Caco-2 (cell line): ENCODE measurements around the gene MGAT3. TPM values are rescaled to one million over a fixed set of nuclear protein-coding genes. Genes with fewer than 3 reads are reported as not detected.

Experiments
- BruUV-seq: library from RNA; stranded (reverse); fragments of 400-500 nt; replicated peaks from 2 replicates; lab custom pipeline; 2021; lab: Mats Ljungman, UMichigan
- CTCF ChIA-PET: fragments of 300-600 bp; sonication (Branson Sonifier 250); formaldehyde crosslinking; loops from one replicate; lab custom pipeline; 2022; ENCODE audit warnings: antibody characterized with exemption; lab: Charles Lee
- POLR2A ChIA-PET: fragments of 300-600 bp; sonication (Branson Sonifier 250); formaldehyde crosslinking; loops from one replicate; lab custom pipeline; 2022; ENCODE audit warnings: antibody characterized with exemption; lab: Charles Lee
- DNase-seq, 2 experiments: peaks; one replicate each; pipeline versions ENCODE4 v3.0.0 to v3.0.0-alpha.2; 2020 to 2022
- H3K27me3 ChIP-seq: replicated peaks from 2 replicates; pipeline ENCODE4 v1.6.0; 2011; ENCODE audit warnings: low read length; ENCODE audit not compliant: control insufficient read depth, insufficient read depth
- H3K36me3 ChIP-seq: 2 replicates; pipeline ENCODE4 v1.5.1; 2011; ENCODE audit warnings: low read length; ENCODE audit not compliant: control insufficient read depth, insufficient read depth
- H3K4me1 ChIP-seq: fragments of 250-450 bp; sonication (Bioruptor Pico); 2 replicates; pipeline ENCODE4 v1.5.1; 2020; ENCODE audit warnings: mild to moderate bottlenecking
- H3K4me3 ChIP-seq: 2 replicates; pipeline ENCODE4 v1.5.1; 2011; ENCODE audit warnings: low read depth, mild to moderate bottlenecking, control low read depth, low read length
- H3K9me3 ChIP-seq: fragments of 250-450 bp; sonication (Bioruptor Pico); 2 replicates; pipeline ENCODE4 v1.5.1; 2020; ENCODE audit warnings: mild to moderate bottlenecking, moderate library complexity
- H3K27ac Mint-ChIP-seq: one replicate; pipeline ENCODE4 v1.8.0; 2022; ENCODE audit warnings: mixed read lengths; ENCODE audit not compliant: unreplicated experiment
- H3K27me3 Mint-ChIP-seq: one replicate; pipeline ENCODE4 v1.8.0; 2022; ENCODE audit warnings: mixed read lengths; ENCODE audit not compliant: insufficient read depth, unreplicated experiment
- H3K36me3 Mint-ChIP-seq: one replicate; pipeline ENCODE4 v1.8.0; 2022; ENCODE audit warnings: mild to moderate bottlenecking, mixed read lengths; ENCODE audit not compliant: insufficient read depth, unreplicated experiment
- H3K4me1 Mint-ChIP-seq: one replicate; pipeline ENCODE4 v1.8.0; 2022; ENCODE audit warnings: low read depth, mixed read lengths; ENCODE audit not compliant: unreplicated experiment
- H3K4me3 Mint-ChIP-seq: one replicate; pipeline ENCODE4 v1.8.0; 2022; ENCODE audit warnings: mild to moderate bottlenecking, moderate library complexity, mixed read lengths; ENCODE audit not compliant: unreplicated experiment
- H3K9me3 Mint-ChIP-seq: one replicate; pipeline ENCODE4 v1.8.0; 2022; ENCODE audit warnings: mixed read lengths; ENCODE audit not compliant: unreplicated experiment
- CTCF ChIP-seq, 2 experiments: fragments of 200-600 bp in 1 of 2; IDR thresholded peaks; 1 replicate in 1 of 2; 2 replicates in 1 of 2; pipeline versions ENCODE4 v1.5.1 to v1.8.0; 2011 to 2022; ENCODE audit warnings: antibody characterized with exemption in 1 of 2, control low read depth in 1 of 2, inconsistent platforms in 1 of 2, low read depth in 1 of 2, low read length in 1 of 2, mild to moderate bottlenecking in 1 of 2, moderate library complexity in 1 of 2; ENCODE audit not compliant: insufficient read depth in 1 of 2, severe bottlenecking in 1 of 2, unreplicated experiment in 1 of 2
- intact Hi-C: fragments of 100-400 bp; cut with micrococcal nuclease; formaldehyde crosslinking; loops from one replicate; pipeline ENCODE4 v1.10.0; 2022; ENCODE audit not compliant: unreplicated experiment
- total RNA-seq: library from RNA; stranded (reverse); gene quantifications from 2 replicates; pipeline ENCODE4 v1.2.3, GENCODE V29; 2022

The MGAT3 gene
- total RNA-seq, 1 experiment from 2014 or later = 16.6 TPM

- Mint-ChIP-seq H3K4me1 (peaks cover 4% of the 10 kb centered on the region), H3K27ac (no peak overlapping the region), H3K9me3 (no peaks in the 10 kb centered on the region), H3K27me3 (no peaks in the 10 kb centered on the region), H3K36me3 (peaks cover 12% of the 10 kb centered on the region), H3K4me3 (no peak overlapping the region)
- no peak overlapping the region for H3K4me3 ChIP-seq
- TF ChIP-seq CTCF (IDR thresholded peaks at IDR 0.05; ENCODE audit: insufficient read depth in 1 of 2, low read depth in 1 of 2, low read length in 1 of 2, severe bottlenecking in 1 of 2, unreplicated experiment in 1 of 2) = no peak
- H3K9me3 ChIP-seq = no peaks in the 10 kb centered on the region
- BruUV-seq = no TSS peak
- ChIA-PET POLR2A (interaction anchor here (0.6 kb wide), 1 partner anchor 413 kb away, joined by 4 read pairs; no protein-coding TSS in a partner anchor), CTCF (no interaction called here)
- H3K27me3 ChIP-seq = no peaks in the 10 kb centered on the region
- H3K36me3 ChIP-seq = no peaks in the 10 kb centered on the region
- DNase-seq = no peak
- intact Hi-C loops = no loop called here
- 0 out of 2 replicates have a peak, but pooled peaks cover 5% of the 10 kb centered on the region for H3K4me1 ChIP-seq
Observed at GRCh38 chr22:39536711-39537110, 79.9 kb downstream of the MGAT3 start.

GRCh38 chr22:39537975-39538374 lies 81.2 kb downstream of the MGAT3 start:
- Mint-ChIP-seq H3K9me3 (no peaks in the 10 kb centered on the region), H3K36me3 (no peaks in the 10 kb centered on the region), H3K4me3 (no peak overlapping the region), H3K27me3 (peaks cover under 1% of the 10 kb centered on the region), H3K4me1 (no peaks in the 10 kb centered on the region), H3K27ac (no peak overlapping the region)
- ChIA-PET POLR2A (no interaction called here), CTCF (no interaction called here)
- H3K4me3 ChIP-seq = no peak overlapping the region
- H3K9me3 ChIP-seq = no peaks in the 10 kb centered on the region
- H3K36me3 ChIP-seq = no peaks in the 10 kb centered on the region
- DNase-seq = no peak
- intact Hi-C loops = no loop called here
- H3K4me1 ChIP-seq = 0 out of 2 replicates have a peak, but pooled peaks cover 4% of the 10 kb centered on the region
- H3K27me3 ChIP-seq = no peaks in the 10 kb centered on the region
- no TSS peak for BruUV-seq
- TF ChIP-seq CTCF (IDR thresholded peaks at IDR 0.05; ENCODE audit: insufficient read depth in 1 of 2, low read depth in 1 of 2, low read length in 1 of 2, severe bottlenecking in 1 of 2, unreplicated experiment in 1 of 2) = no peak

Other genes with a start within 250 kb of the MGAT3 start
- gene PDGFB, start 212.0 kb upstream of the MGAT3 start, total RNA-seq = 7.2 and 8.3 TPM in 2 replicates
- gene RPL3, start 137.4 kb upstream of the MGAT3 start, total RNA-seq = 1,668 and 1,699 TPM in 2 replicates
- 20.2 and 21.9 TPM in 2 replicates for gene SYNGR1, start 107.0 kb upstream of the MGAT3 start, total RNA-seq
- gene TAB1, start 57.2 kb upstream of the MGAT3 start, total RNA-seq = 25.7 and 26.1 TPM in 2 replicates
- gene MIEF1, start 45.3 kb downstream of the MGAT3 start, total RNA-seq = 47.4 and 49.4 TPM in 2 replicates
- 610 and 647 TPM in 2 replicates for gene ATF4, start 63.5 kb downstream of the MGAT3 start, total RNA-seq
- 85.8 and 88.0 TPM in 2 replicates for gene RPS19BP1, start 75.7 kb downstream of the MGAT3 start, total RNA-seq
- not detected in 2 replicates for gene CACNA1I, start 113.7 kb downstream of the MGAT3 start, total RNA-seq